ENCODE results near the gene F10. TPM values are rescaled to one million over a fixed set of nuclear protein-coding genes. Genes with fewer than 3 reads are reported as not detected.

F10 gene
- total RNA-seq, 2 experiments from 2014 or later: not detected

DNA sequence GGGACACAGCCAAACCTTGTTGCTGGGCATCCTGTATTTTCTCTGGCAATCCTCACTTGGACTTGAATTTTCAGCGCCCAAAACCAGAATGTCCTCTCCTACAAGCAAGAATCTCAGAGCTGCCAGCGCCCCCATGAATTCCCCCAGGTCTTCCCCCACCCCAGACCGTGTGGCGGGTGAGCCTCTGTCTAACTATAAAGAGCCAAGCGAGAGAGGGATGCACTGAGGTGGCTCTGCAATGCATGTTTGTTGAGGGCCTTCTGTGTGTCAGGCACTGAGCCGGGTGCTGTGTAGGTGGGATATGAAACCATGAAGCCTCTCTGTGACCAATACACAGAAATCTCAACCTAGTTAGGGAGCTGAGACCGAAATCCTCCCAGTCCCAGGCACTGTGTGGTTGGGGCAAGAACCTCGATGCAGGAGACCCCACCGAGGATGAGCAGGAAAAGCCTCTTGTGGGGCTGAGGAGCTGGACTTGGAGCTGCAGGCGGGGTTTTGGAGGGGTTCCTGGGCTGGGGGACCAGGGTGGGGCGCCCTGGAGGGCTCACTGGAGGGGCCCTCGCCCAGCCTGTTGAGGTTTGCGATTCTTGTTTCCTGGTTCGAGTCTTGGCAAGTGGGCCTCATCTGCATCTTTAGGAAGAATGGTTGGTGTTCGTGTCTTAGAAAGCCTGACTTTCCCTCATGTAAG lies 23.5 kb downstream of the F10 start:
- ChIA-PET POLR2A (no interaction called here), CTCF (ENCODE audit: unreplicated experiment) (no interaction called here)
- intact Hi-C loops (cut with micrococcal nuclease; ENCODE audit: unreplicated experiment): no loop called here
- no peak for TF ChIP-seq EZH2phosphoT487 (IDR thresholded peaks at IDR 0.05; ENCODE audit: borderline replicate concordance, low read depth, low read length)
- TF ChIP-seq, protein P1, sequence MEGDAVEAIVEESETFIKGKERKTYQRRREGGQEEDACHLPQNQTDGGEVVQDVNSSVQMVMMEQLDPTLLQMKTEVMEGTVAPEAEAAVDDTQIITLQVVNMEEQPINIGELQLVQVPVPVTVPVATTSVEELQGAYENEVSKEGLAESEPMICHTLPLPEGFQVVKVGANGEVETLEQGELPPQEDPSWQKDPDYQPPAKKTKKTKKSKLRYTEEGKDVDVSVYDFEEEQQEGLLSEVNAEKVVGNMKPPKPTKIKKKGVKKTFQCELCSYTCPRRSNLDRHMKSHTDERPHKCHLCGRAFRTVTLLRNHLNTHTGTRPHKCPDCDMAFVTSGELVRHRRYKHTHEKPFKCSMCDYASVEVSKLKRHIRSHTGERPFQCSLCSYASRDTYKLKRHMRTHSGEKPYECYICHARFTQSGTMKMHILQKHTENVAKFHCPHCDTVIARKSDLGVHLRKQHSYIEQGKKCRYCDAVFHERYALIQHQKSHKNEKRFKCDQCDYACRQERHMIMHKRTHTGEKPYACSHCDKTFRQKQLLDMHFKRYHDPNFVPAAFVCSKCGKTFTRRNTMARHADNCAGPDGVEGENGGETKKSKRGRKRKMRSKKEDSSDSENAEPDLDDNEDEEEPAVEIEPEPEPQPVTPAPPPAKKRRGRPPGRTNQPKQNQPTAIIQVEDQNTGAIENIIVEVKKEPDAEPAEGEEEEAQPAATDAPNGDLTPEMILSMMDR (conservative IDR thresholded peaks at IDR 0.05; ENCODE audit: low read length): no peak
- Histone ChIP-seq H3K4me3 (ENCODE audit: low read depth, low read length, poor library complexity, severe bottlenecking) (no peak overlapping the region), H3K79me2 (ENCODE audit: insufficient read depth, low read depth, low read length) (no peaks in the 10 kb centered on the region), H3K36me3 (ENCODE audit: insufficient read depth, low read length) (no peaks in the 10 kb centered on the region), H3K4me2 (ENCODE audit: low read length) (no peak overlapping the region), H4K20me1 (ENCODE audit: insufficient read depth, low read length) (no peaks in the 10 kb centered on the region), H3K9me3 (ENCODE audit: low read length) (no peaks in the 10 kb centered on the region), H3K9me2 (ENCODE audit: insufficient read depth, low read length) (no peaks in the 10 kb centered on the region), H3K4me1 (ENCODE audit: insufficient read depth, low read length, poor library complexity, severe bottlenecking) (no peaks in the 10 kb centered on the region), H3K27ac (ENCODE audit: low read depth, low read length, poor library complexity, severe bottlenecking) (no peak overlapping the region), H2AFZ (ENCODE audit: low read length) (no peak overlapping the region)
- DNase-seq (ENCODE audit: low spot score): no peak
- BruUV-seq (replicated peaks): no TSS peak

DNA sequence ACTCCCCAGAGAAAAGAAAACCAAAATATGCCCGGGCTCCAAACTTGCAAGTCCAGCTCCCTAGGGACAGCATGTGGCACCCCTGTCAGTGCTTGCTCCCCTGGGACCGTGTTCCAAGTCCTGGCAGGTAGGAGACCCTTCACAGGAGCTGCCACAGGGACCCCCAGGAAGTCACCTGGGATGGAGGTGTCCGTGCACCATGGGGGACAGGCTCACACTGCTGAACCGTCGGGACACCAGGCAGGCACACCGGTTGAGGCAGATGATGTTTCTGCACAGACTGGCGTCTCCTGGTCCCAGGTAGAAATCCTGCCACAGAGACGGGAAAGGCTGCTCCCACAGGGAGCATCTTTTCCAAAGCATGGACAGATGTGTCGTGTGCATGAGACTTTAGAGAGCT lies 24.2 kb downstream of the F10 start:
- intact Hi-C loops (cut with micrococcal nuclease; ENCODE audit: unreplicated experiment): no loop called here
- Histone ChIP-seq H3K4me3 (ENCODE audit: low read depth, low read length, poor library complexity, severe bottlenecking) (no peak overlapping the region), H3K9me3 (ENCODE audit: low read length) (no peaks in the 10 kb centered on the region), H3K4me2 (ENCODE audit: low read length) (no peak overlapping the region), H3K9me2 (ENCODE audit: insufficient read depth, low read length) (no peaks in the 10 kb centered on the region), H3K79me2 (ENCODE audit: insufficient read depth, low read depth, low read length) (no peaks in the 10 kb centered on the region), H3K27ac (ENCODE audit: low read depth, low read length, poor library complexity, severe bottlenecking) (no peak overlapping the region), H2AFZ (ENCODE audit: low read length) (no peak overlapping the region), H3K36me3 (ENCODE audit: insufficient read depth, low read length) (no peaks in the 10 kb centered on the region), H3K4me1 (ENCODE audit: insufficient read depth, low read length, poor library complexity, severe bottlenecking) (no peaks in the 10 kb centered on the region), H4K20me1 (ENCODE audit: insufficient read depth, low read length) (no peaks in the 10 kb centered on the region)
- TF ChIP-seq EZH2phosphoT487 (IDR thresholded peaks at IDR 0.05; ENCODE audit: borderline replicate concordance, low read depth, low read length): no peak
- TF ChIP-seq, protein P1 (conservative IDR thresholded peaks at IDR 0.05; ENCODE audit: low read length): no peak
- BruUV-seq (replicated peaks): no TSS peak
- ChIA-PET POLR2A (no interaction called here), CTCF (ENCODE audit: unreplicated experiment) (no interaction called here)
- DNase-seq (ENCODE audit: low spot score): no peak

DNA sequence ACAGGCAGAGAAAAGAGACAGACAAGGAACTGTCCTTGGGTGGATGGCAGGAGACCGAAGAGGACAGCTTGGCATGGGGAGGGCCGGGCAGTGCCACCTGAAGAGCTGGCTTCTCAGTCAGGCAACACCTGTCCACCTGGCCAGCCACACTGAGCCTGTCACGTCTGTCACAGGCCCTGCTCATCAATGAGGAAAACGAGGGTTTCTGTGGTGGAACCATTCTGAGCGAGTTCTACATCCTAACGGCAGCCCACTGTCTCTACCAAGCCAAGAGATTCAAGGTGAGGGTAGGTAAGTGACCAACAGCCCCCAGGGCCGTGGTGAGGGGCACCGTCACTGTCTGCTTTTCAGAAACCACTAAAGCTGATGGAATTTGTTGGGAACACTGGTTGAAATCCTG lies 24.6 kb downstream of the F10 start:
- no peak for TF ChIP-seq EZH2phosphoT487 (IDR thresholded peaks at IDR 0.05; ENCODE audit: borderline replicate concordance, low read depth, low read length)
- TF ChIP-seq, protein P1 (conservative IDR thresholded peaks at IDR 0.05; ENCODE audit: low read length): no peak
- Histone ChIP-seq H3K9me3 (ENCODE audit: low read length) (no peaks in the 10 kb centered on the region), H3K79me2 (ENCODE audit: insufficient read depth, low read depth, low read length) (no peaks in the 10 kb centered on the region), H3K4me1 (ENCODE audit: insufficient read depth, low read length, poor library complexity, severe bottlenecking) (no peaks in the 10 kb centered on the region), H3K9me2 (ENCODE audit: insufficient read depth, low read length) (no peaks in the 10 kb centered on the region), H3K4me3 (ENCODE audit: low read depth, low read length, poor library complexity, severe bottlenecking) (no peak overlapping the region), H4K20me1 (ENCODE audit: insufficient read depth, low read length) (no peaks in the 10 kb centered on the region), H3K36me3 (ENCODE audit: insufficient read depth, low read length) (no peaks in the 10 kb centered on the region), H2AFZ (ENCODE audit: low read length) (no peak overlapping the region), H3K4me2 (ENCODE audit: low read length) (no peak overlapping the region), H3K27ac (ENCODE audit: low read depth, low read length, poor library complexity, severe bottlenecking) (no peak overlapping the region)
- ChIA-PET POLR2A (no interaction called here), CTCF (ENCODE audit: unreplicated experiment) (no interaction called here)
- BruUV-seq (replicated peaks): no TSS peak
- DNase-seq (ENCODE audit: low spot score): no peak
- intact Hi-C loops (cut with micrococcal nuclease; ENCODE audit: unreplicated experiment): no loop called here

All from OCI-LY7 (cell line).